Neutrophil (primary cell): ENCODE results near the gene WDTC1.
"Not testable (repeated sequence)": the region's sequence is repeated elsewhere in the genome, so short reads cannot be mapped to it uniquely, and the experiment has no call there.

Experiments used
- H3K27ac ChIP-seq: fragments of 200-600 bp; sonication (generic); 2 replicates; pipeline ENCODE4 v1.5.1; 2016; ENCODE audit warnings: mild to moderate bottlenecking, moderate library complexity
- H3K27me3 ChIP-seq: fragments of 200-600 bp; sonication (generic); 2 replicates; pipeline ENCODE4 v1.6.0; 2016; ENCODE audit warnings: mild to moderate bottlenecking
- H3K36me3 ChIP-seq: fragments of 200-600 bp; sonication (generic); 2 replicates; pipeline ENCODE4 v1.5.1; 2017
- H3K4me1 ChIP-seq, 2 experiments: fragments of 200-600 bp in 1 of 2; sonication (generic) in 1 of 2; 1 replicate in 1 of 2; 2 replicates in 1 of 2; pipeline versions ENCODE4 v1.5.1 to v1.6.1; 2013 to 2016; ENCODE audit warnings: low read depth in 1 of 2, low read length in 1 of 2, mild to moderate bottlenecking in 1 of 2, moderate library complexity in 1 of 2; ENCODE audit not compliant: control insufficient read depth in 1 of 2, insufficient read depth in 1 of 2
- H3K4me3 ChIP-seq, 2 experiments: fragments of 200-600 bp in 1 of 2; sonication (generic) in 1 of 2; 1 replicate in 1 of 2; 2 replicates in 1 of 2; pipeline ENCODE4 v1.5.1; 2013 to 2016; ENCODE audit warnings: low read depth in 1 of 2, low read length in 1 of 2, mild to moderate bottlenecking in 1 of 2, moderate library complexity in 1 of 2
- H3K9me3 ChIP-seq: fragments of 200-600 bp; sonication (generic); 2 replicates; pipeline ENCODE4 v1.5.1; 2016
- TF ChIP-seq, protein P1 (sequence below): fragments of 200-600 bp; sonication (generic); IDR thresholded peaks from 2 replicates; pipeline ENCODE4 v1.5.1; 2016; ENCODE audit warnings: antibody characterized with exemption

The WDTC1 gene

GRCh38 chr1:27216466-27216865 is 18.0 kb upstream of the WDTC1 start:
- Histone ChIP-seq H3K27ac (no peak overlapping the region), H3K9me3 (no peaks in the 10 kb centered on the region), H3K4me3 (no peak overlapping the region), H3K36me3 (no peaks in the 10 kb centered on the region), H3K27me3 (no peaks in the 10 kb centered on the region), H3K4me1 (no peaks in the 10 kb centered on the region)
- TF ChIP-seq, protein P1, sequence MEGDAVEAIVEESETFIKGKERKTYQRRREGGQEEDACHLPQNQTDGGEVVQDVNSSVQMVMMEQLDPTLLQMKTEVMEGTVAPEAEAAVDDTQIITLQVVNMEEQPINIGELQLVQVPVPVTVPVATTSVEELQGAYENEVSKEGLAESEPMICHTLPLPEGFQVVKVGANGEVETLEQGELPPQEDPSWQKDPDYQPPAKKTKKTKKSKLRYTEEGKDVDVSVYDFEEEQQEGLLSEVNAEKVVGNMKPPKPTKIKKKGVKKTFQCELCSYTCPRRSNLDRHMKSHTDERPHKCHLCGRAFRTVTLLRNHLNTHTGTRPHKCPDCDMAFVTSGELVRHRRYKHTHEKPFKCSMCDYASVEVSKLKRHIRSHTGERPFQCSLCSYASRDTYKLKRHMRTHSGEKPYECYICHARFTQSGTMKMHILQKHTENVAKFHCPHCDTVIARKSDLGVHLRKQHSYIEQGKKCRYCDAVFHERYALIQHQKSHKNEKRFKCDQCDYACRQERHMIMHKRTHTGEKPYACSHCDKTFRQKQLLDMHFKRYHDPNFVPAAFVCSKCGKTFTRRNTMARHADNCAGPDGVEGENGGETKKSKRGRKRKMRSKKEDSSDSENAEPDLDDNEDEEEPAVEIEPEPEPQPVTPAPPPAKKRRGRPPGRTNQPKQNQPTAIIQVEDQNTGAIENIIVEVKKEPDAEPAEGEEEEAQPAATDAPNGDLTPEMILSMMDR: no peak

- Histone ChIP-seq H3K4me1 (no peaks in the 10 kb centered on the region), H3K4me3 (no peak overlapping the region), H3K36me3 (no peaks in the 10 kb centered on the region), H3K27me3 (no peaks in the 10 kb centered on the region), H3K9me3 (no peaks in the 10 kb centered on the region), H3K27ac (no peak overlapping the region)
- TF ChIP-seq, protein P1: no peak
Measured at GRCh38 chr1:27217401-27217800, 17.0 kb upstream of the WDTC1 start.

DNA sequence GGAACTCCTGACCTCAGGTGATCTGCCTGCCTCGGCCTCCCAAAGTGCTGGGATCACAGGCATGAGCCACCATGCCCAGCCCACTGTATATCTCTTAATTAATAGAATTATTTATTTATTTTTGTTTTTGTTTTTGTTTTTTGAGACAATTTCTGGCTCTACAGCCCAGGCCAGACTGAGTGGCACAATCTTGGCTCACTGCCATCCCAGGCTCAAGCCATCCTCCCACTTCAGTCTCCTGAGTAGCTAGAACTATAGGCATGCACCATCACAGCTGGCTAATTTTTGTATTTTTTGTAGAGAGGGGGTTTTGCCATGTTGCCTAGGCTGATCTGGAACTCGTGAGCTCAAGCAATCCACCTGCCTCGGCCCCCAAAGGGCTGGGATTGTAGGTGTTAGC is 15.7 kb upstream of the WDTC1 start:
- no peaks in the 10 kb centered on the region for H3K4me1 ChIP-seq
- no peak overlapping the region for H3K4me3 ChIP-seq
- H3K27me3 ChIP-seq: no peaks in the 10 kb centered on the region
- no peaks in the 10 kb centered on the region for H3K36me3 ChIP-seq
- TF ChIP-seq, protein P1: no peak
- H3K27ac ChIP-seq: no peak overlapping the region
- no peaks in the 10 kb centered on the region for H3K9me3 ChIP-seq

DNA sequence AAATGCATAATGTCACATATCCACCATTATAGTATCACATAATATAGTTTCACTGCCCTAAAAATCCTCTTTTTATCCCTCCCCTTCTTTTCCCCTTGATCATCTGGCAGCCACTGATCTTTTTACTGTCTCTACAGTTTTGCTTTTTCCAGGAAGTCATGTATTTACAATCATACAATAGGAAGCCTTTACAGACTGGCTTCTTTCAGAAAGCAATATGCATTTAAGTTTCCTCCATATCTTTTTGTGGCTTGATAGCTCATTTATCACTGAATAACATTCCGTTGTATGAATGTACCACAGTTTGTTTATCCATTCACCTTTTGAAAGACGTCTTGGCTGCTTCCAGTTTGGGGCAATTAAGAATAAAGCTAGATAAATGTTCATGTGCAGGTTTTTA is 14.3 kb upstream of the WDTC1 start:
- Histone ChIP-seq H3K27me3 (no peaks in the 10 kb centered on the region), H3K4me3 (no peak overlapping the region), H3K9me3 (no peaks in the 10 kb centered on the region), H3K36me3 (no peaks in the 10 kb centered on the region), H3K4me1 (no peaks in the 10 kb centered on the region), H3K27ac (no peak overlapping the region)
- TF ChIP-seq, protein P1: no peak

GRCh38 chr1:27220702-27221497 is 13.5 kb upstream of the WDTC1 start:
- not testable (repeated sequence) for H3K4me3 ChIP-seq, H3K27ac ChIP-seq, H3K9me3 ChIP-seq, H3K27me3 ChIP-seq, H3K4me1 ChIP-seq, H3K36me3 ChIP-seq

GRCh38 chr1:27225621-27226020 is 8.8 kb upstream of the WDTC1 start:
- TF ChIP-seq, protein P1: no peak
- H3K36me3 ChIP-seq: no peaks in the 10 kb centered on the region
- no peak overlapping the region for H3K27ac ChIP-seq
- no peaks in the 10 kb centered on the region for H3K9me3 ChIP-seq
- no peak overlapping the region for H3K4me3 ChIP-seq
- H3K27me3 ChIP-seq: no peaks in the 10 kb centered on the region
- no peaks in the 10 kb centered on the region for H3K4me1 ChIP-seq
